Stimulated activated naive CD8-positive, alpha-beta T cell treated with anti-CD3 and anti-CD28 coated beads, Interleukin-15, amount 100 ng/mL, for 72 hours (primary cell): ENCODE measurements around the gene CACTIN.
A peak's percentile ranks its signal among the peaks of the same experiment; 100 is the strongest.
"Not testable (repeated sequence)": the region's sequence is repeated elsewhere in the genome, so short reads cannot be mapped to it uniquely, and the experiment has no call there.

Experiments used
- ATAC-seq: fragments of 150-1000 bp; cut with Tn5 transposase; 2 replicates; pipeline ENCODE4 v1.10.0; 2021; ENCODE audit warnings: mild to moderate bottlenecking, moderate library complexity
- DNase-seq, 2 donors: peaks; one replicate each; pipeline ENCODE4 v3.0.0; 2021 to 2022
- H3K27ac Mint-ChIP-seq, 2 donors: one replicate each; pipeline ENCODE4 v1.8.0; 2022; ENCODE audit warnings: mild to moderate bottlenecking in 2 of 2, mixed read lengths in 2 of 2, moderate library complexity in 2 of 2
- H3K27me3 Mint-ChIP-seq: one replicate; pipeline ENCODE4 v1.8.0; 2022; ENCODE audit warnings: mixed read lengths
- H3K4me1 Mint-ChIP-seq: one replicate; pipeline ENCODE4 v1.8.0; 2022; ENCODE audit warnings: mild to moderate bottlenecking, mixed read lengths
- H3K4me3 Mint-ChIP-seq, 2 donors: one replicate each; pipeline ENCODE4 v1.8.0; 2022; ENCODE audit warnings: mild to moderate bottlenecking in 2 of 2, mixed read lengths in 2 of 2, moderate library complexity in 1 of 2
- H3K9me3 Mint-ChIP-seq, 2 donors: one replicate each; pipeline ENCODE4 v1.8.0; 2022; ENCODE audit warnings: mixed read lengths in 2 of 2

CACTIN gene

DNA sequence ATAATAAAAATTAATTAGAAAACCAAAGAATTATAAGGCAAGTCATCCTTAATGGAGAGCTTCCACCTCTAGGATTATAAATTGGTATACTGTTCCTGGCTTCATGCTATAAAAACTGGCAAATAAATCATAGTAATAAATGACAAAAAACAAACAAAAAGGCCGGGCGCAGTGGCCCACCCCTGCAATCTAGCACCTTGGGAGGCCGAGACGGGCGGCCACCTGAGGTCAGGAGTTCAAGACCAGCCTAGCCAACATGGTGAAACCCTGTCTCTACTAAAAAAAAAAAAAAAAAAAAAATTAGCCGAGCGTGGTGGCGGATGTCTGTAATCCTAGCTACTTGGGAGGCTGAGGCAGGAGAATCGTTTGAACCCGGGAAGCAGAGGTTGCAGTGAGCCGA, 56.5 kb downstream of the CACTIN start:
- not testable (repeated sequence) for H3K4me3 Mint-ChIP-seq, H3K27me3 Mint-ChIP-seq, DNase-seq, ATAC-seq, H3K27ac Mint-ChIP-seq, H3K9me3 Mint-ChIP-seq
- peaks cover 32% of the 10 kb centered on the region for H3K4me1 Mint-ChIP-seq

DNA sequence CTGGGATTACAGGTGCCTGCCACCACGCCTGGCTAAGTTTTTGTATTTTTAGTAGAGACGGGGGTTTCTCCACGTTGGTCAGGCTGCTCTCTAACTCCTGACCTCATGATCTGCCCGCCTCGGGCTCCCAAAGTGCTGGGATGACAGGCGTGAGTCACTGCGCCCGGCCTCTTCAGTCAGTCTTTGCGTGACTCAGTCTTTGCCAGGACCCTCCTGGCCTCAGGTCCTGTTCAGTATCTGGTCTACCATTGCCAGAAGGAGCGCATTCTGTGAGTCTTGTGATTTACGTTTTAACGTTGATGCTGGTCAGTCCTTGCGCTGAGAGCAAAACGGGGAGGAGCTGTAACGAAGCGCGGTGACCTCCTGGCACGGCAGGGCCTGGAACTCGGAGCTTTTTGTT, 61.5 kb downstream of the CACTIN start:
- DNase-seq (no peak), ATAC-seq (no peak)

DNA sequence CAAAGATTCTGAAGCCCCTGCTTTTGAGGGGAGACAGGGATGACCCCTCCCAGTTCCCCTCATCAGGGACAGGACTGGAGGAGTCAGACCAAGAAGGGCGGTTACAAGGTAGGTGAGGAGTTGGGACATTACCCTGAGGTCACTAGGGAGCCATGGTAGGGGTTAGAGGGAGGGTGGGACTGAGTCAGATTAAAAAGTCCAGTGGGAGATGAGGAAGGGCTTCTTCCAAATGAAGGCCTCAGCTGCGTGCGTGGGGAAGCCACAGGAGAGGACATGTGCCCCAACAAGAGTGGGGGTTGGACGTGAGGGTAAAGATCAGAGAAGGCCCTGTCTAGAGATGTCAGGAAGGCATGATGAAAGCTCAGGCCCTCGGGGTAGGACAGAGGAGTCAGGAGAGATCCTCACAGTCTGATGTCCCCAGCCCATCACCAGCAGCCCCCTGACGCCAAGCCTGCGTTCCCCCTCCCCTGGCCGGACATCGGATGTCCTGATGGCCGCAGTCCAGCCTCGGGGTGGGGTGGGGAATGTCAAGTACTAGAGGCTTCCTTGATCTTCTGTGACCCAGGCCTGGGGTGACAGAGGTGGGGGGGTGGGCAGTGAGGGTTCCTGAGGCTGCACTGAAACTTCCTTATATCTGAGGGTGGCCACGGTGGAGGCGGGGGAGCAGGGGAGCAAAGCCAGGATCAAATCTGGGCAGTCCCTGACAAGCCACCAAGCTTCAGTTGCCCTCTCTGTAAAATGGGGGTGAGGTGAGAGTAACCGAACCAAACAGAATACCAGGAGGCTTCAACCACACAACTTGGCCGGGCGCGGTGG, 62.7 kb downstream of the CACTIN start:
- peak overlapping the region in 1 of 2 donors; percentile 86 for H3K27ac Mint-ChIP-seq
- H3K27me3 Mint-ChIP-seq: no peaks in the 10 kb centered on the region
- peaks cover 3% of the 10 kb centered on the region for H3K4me1 Mint-ChIP-seq
- H3K9me3 Mint-ChIP-seq: no peaks in the 10 kb centered on the region
- H3K4me3 Mint-ChIP-seq: no peak overlapping the region
- ATAC-seq: no peak
- no peak for DNase-seq

More for the DNA sequence above, 61.5 kb downstream of the CACTIN start:
- no peaks in the 10 kb centered on the region for H3K27me3 Mint-ChIP-seq
- H3K4me3 Mint-ChIP-seq: no peak overlapping the region
- H3K27ac Mint-ChIP-seq: no peak overlapping the region
- no peaks in the 10 kb centered on the region for H3K4me1 Mint-ChIP-seq
- H3K9me3 Mint-ChIP-seq: no peaks in the 10 kb centered on the region
